ENCODE results near the gene RFWD3.

The RFWD3 gene

DNA sequence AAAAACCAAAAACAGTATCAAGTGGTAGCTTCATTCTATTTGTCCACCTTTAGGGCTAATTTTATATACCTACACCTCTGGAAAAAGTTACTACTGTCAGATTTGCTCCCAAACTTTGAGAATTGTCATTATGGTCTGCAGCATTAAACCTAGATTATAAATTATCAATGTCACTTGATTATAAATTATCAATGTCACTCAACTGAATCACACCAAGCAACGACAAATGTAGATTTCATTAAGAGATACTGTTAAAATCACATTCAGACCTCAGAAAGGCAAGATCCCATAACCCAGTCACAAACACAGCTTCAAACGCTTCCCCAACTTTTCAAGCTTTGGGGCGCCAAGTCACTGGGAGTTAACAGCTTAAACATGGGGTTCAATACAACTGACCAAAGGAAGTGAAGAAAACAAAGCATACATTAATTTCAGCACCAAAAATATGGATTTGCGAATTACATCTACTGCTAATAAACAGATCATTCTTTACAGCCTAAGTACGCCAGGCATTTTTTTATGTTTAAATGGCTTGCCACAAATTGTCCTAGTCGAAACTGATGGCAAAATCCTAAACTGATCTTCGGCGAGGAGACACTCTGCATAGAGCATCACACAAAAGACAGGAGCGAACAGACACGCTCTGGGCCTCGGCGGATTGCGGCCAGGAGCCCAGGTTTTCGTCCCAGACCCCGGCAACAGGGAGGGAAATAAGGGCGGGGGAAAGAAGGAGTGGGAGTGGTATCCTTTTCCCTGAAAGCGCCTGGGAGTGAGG lies 60.7 kb downstream of the RFWD3 start:
- TF ChIP-seq, protein P1, sequence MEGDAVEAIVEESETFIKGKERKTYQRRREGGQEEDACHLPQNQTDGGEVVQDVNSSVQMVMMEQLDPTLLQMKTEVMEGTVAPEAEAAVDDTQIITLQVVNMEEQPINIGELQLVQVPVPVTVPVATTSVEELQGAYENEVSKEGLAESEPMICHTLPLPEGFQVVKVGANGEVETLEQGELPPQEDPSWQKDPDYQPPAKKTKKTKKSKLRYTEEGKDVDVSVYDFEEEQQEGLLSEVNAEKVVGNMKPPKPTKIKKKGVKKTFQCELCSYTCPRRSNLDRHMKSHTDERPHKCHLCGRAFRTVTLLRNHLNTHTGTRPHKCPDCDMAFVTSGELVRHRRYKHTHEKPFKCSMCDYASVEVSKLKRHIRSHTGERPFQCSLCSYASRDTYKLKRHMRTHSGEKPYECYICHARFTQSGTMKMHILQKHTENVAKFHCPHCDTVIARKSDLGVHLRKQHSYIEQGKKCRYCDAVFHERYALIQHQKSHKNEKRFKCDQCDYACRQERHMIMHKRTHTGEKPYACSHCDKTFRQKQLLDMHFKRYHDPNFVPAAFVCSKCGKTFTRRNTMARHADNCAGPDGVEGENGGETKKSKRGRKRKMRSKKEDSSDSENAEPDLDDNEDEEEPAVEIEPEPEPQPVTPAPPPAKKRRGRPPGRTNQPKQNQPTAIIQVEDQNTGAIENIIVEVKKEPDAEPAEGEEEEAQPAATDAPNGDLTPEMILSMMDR (IDR thresholded peaks at IDR 0.05; ENCODE audit: extremely low read depth, missing control alignments) = no peak
- DNase-seq (ENCODE audit: low spot score) = no peak

DNA sequence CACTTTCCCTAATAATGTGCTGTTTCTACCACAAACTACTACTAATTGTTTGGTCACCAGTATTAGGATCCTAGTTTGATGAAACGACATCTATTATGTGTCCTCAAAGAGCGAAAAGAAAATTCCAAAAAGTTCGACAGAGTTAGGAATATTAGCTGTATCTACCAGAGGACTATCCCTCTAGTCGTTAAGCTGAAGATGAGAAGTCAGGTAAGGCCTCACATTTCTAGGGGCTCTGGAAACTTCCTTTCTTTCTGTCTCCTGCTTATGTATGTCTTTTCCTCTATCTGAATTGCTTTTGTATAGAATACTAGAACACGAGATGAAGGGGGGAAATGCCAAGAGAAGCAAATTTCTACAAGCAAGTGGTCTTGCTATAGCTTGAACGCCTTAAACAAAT lies 61.3 kb downstream of the RFWD3 start:
- DNase-seq (ENCODE audit: low spot score) = no peak

DNA sequence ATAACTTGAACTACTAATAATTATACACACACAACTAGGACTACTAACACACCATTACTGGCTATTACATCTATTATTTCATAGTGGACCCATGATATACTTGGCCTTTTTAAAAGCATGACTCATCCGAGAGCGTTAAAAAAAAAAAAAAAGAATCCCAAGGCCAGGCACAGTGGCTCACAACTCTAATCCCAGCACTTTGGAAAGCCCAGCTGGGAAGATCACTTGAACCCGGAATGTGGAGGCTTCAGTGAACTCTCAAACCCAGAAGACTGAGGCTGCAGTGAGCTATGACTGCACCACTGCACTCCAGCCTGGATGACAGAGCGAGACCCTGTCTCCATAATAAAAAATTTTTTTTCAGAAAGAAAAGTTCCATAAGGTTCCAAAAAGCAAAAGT lies 62.8 kb downstream of the RFWD3 start:
- TF ChIP-seq, protein P1 (IDR thresholded peaks at IDR 0.05; ENCODE audit: extremely low read depth, missing control alignments) = no peak
- no peak for DNase-seq (ENCODE audit: low spot score)

More for the DNA sequence above, 61.3 kb downstream of the RFWD3 start:
- TF ChIP-seq, protein P1 (IDR thresholded peaks at IDR 0.05; ENCODE audit: extremely low read depth, missing control alignments) = no peak

DNA sequence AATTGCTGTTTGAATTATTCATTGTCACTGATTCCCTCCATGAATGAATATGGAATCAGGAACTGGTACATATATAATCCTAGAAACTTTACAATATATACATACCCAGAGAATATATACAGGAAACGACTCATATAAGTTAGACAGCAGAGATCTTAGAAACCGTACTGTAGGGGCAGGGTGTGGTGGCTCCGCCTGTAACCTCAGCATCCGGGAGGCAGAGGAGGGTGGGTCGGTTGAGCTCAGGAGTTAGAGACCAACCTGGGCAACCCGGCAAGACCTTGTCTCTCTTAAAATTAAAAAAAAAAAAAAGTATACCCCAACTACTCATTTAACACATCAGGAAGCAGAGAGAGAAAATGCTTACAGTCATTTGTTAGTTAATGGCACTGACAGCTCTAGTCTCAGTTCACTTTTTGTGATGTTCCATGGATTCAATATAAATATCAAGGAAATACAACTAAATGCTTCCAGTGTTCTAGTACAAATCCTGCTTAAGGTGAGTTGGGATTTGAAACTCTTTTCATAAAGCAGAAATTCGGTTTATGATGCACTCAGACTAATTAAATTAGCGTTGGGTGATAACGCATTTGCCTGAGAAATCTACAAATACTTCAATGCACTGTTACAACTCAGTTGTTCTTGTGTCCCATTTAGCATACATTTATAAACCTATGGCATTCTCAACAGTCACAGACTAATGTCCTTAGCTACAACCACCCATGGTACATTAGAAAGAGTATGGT lies 65.4 kb downstream of the RFWD3 start:
- no peak for DNase-seq (ENCODE audit: low spot score)
- TF ChIP-seq, protein P1 (IDR thresholded peaks at IDR 0.05; ENCODE audit: extremely low read depth, missing control alignments) = no peak

DNA sequence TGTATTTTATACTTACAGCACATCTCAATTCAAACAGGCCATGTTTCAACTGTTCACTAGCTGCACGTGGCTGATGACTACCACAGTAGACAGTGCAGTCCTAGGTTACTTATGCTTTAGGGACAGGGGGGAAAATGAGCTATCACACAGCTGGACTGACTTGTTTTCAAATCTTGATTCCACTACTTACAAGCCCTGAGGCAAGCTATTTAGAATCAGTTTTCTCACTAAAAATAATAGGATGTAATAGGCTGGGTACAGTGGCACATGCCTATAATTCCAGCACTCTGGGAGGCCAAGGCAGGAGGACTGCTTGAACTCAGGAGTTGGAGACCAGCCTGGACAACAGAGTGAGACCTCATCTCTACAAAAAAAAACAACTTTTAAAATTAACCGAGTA lies 70.1 kb downstream of the RFWD3 start:
- TF ChIP-seq, protein P1 (IDR thresholded peaks at IDR 0.05; ENCODE audit: extremely low read depth, missing control alignments) = no peak
- DNase-seq (ENCODE audit: low spot score) = no peak

DNA sequence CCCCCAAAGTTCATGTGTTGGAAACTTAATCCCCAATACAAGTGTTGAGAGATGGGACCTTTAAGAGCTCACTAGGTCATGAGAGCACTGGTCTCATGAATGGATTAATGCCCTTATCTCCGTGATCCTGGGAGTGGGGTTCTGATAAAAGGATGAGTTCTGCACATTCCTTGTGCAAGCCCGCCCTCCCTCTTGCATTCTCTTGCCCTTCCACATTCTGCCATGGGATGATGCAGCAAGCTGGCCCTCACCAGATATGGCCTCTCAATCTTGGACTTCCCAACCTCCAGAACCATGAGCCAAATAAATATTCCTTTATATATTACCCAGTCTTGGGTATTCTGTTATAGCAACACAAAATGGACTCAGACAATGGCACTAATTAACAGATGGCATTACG lies 73.8 kb downstream of the RFWD3 start:
- TF ChIP-seq, protein P1 (IDR thresholded peaks at IDR 0.05; ENCODE audit: extremely low read depth, missing control alignments) = no peak
- DNase-seq (ENCODE audit: low spot score) = no peak

Measured in GM20000 (cell line).